Caco-2 (cell line): ENCODE results near the gene CCDC137. TPM values are rescaled to one million over a fixed set of nuclear protein-coding genes. Genes with fewer than 3 reads are reported as not detected.

Source experiments
- BruUV-seq: library from RNA; stranded (reverse); fragments of 400-500 nt; replicated peaks from 2 replicates; lab custom pipeline; 2021; lab: Mats Ljungman, UMichigan
- CTCF ChIA-PET: fragments of 300-600 bp; sonication (Branson Sonifier 250); formaldehyde crosslinking; loops from one replicate; lab custom pipeline; 2022; ENCODE audit warnings: antibody characterized with exemption; lab: Charles Lee
- POLR2A ChIA-PET: fragments of 300-600 bp; sonication (Branson Sonifier 250); formaldehyde crosslinking; loops from one replicate; lab custom pipeline; 2022; ENCODE audit warnings: antibody characterized with exemption; lab: Charles Lee
- DNase-seq, 2 experiments: peaks; one replicate each; pipeline versions ENCODE4 v3.0.0 to v3.0.0-alpha.2; 2020 to 2022
- H3K27me3 ChIP-seq: replicated peaks from 2 replicates; pipeline ENCODE4 v1.6.0; 2011; ENCODE audit warnings: low read length; ENCODE audit not compliant: control insufficient read depth, insufficient read depth
- H3K36me3 ChIP-seq: 2 replicates; pipeline ENCODE4 v1.5.1; 2011; ENCODE audit warnings: low read length; ENCODE audit not compliant: control insufficient read depth, insufficient read depth
- H3K4me1 ChIP-seq: fragments of 250-450 bp; sonication (Bioruptor Pico); 2 replicates; pipeline ENCODE4 v1.5.1; 2020; ENCODE audit warnings: mild to moderate bottlenecking
- H3K4me3 ChIP-seq: 2 replicates; pipeline ENCODE4 v1.5.1; 2011; ENCODE audit warnings: low read depth, mild to moderate bottlenecking, control low read depth, low read length
- H3K9me3 ChIP-seq: fragments of 250-450 bp; sonication (Bioruptor Pico); 2 replicates; pipeline ENCODE4 v1.5.1; 2020; ENCODE audit warnings: mild to moderate bottlenecking, moderate library complexity
- H3K27ac Mint-ChIP-seq: one replicate; pipeline ENCODE4 v1.8.0; 2022; ENCODE audit warnings: mixed read lengths; ENCODE audit not compliant: unreplicated experiment
- H3K27me3 Mint-ChIP-seq: one replicate; pipeline ENCODE4 v1.8.0; 2022; ENCODE audit warnings: mixed read lengths; ENCODE audit not compliant: insufficient read depth, unreplicated experiment
- H3K36me3 Mint-ChIP-seq: one replicate; pipeline ENCODE4 v1.8.0; 2022; ENCODE audit warnings: mild to moderate bottlenecking, mixed read lengths; ENCODE audit not compliant: insufficient read depth, unreplicated experiment
- H3K4me1 Mint-ChIP-seq: one replicate; pipeline ENCODE4 v1.8.0; 2022; ENCODE audit warnings: low read depth, mixed read lengths; ENCODE audit not compliant: unreplicated experiment
- H3K4me3 Mint-ChIP-seq: one replicate; pipeline ENCODE4 v1.8.0; 2022; ENCODE audit warnings: mild to moderate bottlenecking, moderate library complexity, mixed read lengths; ENCODE audit not compliant: unreplicated experiment
- H3K9me3 Mint-ChIP-seq: one replicate; pipeline ENCODE4 v1.8.0; 2022; ENCODE audit warnings: mixed read lengths; ENCODE audit not compliant: unreplicated experiment
- intact Hi-C: fragments of 100-400 bp; cut with micrococcal nuclease; formaldehyde crosslinking; loops from one replicate; pipeline ENCODE4 v1.10.0; 2022; ENCODE audit not compliant: unreplicated experiment
- total RNA-seq: library from RNA; stranded (reverse); gene quantifications from 2 replicates; pipeline ENCODE4 v1.2.3, GENCODE V29; 2022
- TF ChIP-seq, protein P1 (sequence below), 2 experiments: fragments of 200-600 bp in 1 of 2; IDR thresholded peaks; 1 replicate in 1 of 2; 2 replicates in 1 of 2; pipeline versions ENCODE4 v1.5.1 to v1.8.0; 2011 to 2022; ENCODE audit warnings: antibody characterized with exemption in 1 of 2, control low read depth in 1 of 2, inconsistent platforms in 1 of 2, low read depth in 1 of 2, low read length in 1 of 2, mild to moderate bottlenecking in 1 of 2, moderate library complexity in 1 of 2; ENCODE audit not compliant: insufficient read depth in 1 of 2, severe bottlenecking in 1 of 2, unreplicated experiment in 1 of 2

The CCDC137 gene
- total RNA-seq, 1 experiment from 2014 or later: 50.5 TPM

DNA sequence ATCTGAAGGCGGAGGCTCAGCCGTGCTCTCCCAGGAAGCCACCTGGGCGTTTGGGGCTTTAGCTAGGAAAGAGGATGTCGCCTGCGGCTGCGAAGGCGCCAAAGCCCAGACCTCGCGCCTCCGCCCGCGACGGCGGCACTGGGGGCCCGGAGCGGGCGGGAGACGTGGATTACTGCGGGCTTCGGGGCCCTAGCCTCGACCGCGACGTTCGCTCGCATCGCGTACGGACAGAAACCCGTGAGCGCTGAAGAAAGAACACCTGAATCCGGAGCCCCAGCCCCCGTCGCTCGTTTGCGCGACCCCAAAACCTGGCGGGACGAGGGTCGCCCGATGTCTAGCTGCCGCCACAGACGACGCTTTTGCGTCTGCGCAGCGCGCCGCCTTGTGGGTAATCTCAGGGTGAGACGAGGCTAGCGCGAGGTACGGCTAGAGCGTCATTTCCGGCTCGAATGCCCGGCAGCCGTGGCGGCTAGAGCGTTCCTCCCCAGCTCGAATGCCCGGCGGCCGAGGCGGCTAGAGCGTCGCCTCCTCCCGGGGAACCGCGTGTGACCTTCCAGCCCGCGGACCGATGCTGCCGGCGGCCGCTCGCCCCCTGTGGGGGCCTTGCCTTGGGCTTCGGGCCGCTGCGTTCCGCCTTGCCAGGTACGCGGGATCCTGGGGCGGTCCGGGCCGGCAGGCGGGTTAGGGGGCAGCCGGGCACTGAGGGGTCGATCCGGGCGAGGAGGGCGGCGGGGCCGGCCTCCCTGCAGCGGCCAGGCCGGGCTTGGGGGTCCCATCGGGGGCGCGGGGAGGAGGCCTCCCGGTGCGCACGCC lies 36.6 kb downstream of the CCDC137 start, which contains the start of gene MRPL12:
MRPL12 (plus strand) TSS at position 434 of the 813 bp plus-strand sequence; CDS start at position 569, 135 bp downstream.
- TF ChIP-seq, protein P1, sequence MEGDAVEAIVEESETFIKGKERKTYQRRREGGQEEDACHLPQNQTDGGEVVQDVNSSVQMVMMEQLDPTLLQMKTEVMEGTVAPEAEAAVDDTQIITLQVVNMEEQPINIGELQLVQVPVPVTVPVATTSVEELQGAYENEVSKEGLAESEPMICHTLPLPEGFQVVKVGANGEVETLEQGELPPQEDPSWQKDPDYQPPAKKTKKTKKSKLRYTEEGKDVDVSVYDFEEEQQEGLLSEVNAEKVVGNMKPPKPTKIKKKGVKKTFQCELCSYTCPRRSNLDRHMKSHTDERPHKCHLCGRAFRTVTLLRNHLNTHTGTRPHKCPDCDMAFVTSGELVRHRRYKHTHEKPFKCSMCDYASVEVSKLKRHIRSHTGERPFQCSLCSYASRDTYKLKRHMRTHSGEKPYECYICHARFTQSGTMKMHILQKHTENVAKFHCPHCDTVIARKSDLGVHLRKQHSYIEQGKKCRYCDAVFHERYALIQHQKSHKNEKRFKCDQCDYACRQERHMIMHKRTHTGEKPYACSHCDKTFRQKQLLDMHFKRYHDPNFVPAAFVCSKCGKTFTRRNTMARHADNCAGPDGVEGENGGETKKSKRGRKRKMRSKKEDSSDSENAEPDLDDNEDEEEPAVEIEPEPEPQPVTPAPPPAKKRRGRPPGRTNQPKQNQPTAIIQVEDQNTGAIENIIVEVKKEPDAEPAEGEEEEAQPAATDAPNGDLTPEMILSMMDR (IDR thresholded peaks at IDR 0.05; ENCODE audit: insufficient read depth in 1 of 2, low read depth in 1 of 2, low read length in 1 of 2, severe bottlenecking in 1 of 2, unreplicated experiment in 1 of 2): peak; percentile 28 to 33
- peak within 1 kb of the TSS; percentile 98 for H3K27ac Mint-ChIP-seq
- CTCF ChIA-PET: interaction anchor here (0.6 to 1.5 kb wide), 4 partner anchors 9 to 102 kb away, joined by 3 to 11 read pairs (median 5); partner anchors contain the start of gene SLC25A10

DNA sequence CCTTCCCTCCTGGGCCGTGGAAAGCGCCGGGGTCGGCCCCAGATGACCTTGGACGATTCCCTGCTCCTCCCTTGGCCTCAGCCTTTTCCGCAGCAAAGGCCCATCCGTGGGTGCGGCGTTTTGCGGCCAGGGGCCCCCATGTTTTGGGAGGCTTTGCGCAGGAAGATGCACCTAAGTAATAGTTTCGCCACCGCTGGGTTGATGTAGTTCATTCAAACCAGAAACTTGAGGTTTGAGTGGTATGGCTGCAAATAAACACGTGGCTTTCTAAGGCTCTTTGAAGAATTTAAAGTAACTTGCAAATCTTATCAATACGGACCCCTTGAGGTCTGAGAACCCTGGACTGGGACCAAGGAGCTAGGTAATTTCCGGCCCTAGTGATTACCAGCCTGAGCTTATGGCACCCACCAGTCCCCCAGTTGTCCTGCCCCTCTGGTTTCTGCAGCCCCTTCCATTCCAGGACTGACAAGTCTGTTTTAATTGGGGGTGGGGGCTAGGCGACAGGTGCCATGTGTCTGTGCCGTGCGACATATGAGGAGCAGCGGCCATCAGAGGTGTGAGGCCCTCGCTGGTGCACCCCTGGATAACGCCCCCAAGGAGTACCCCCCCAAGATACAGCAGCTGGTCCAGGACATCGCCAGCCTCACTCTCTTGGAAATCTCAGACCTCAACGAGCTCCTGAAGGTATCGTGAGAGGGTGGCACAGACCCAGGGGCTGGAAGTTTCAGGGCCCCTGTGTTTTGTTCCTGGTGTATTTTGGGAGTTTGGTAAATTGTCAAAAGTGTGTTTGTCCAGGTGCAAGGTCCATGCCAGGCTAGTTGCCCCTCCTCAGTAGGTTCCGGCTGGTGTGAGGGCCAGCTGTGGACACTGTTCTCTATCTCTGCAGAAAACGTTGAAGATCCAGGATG lies 37.5 kb downstream of the CCDC137 start:
- peak overlapping the region; percentile 86 for H3K4me3 ChIP-seq
- no peaks in the 10 kb centered on the region for H3K27me3 Mint-ChIP-seq
- peak overlapping the region; percentile 93 for H3K4me3 Mint-ChIP-seq
- intact Hi-C loops: loop anchor here (1.0 kb wide), 2 partner anchors 7 to 21 kb away; partner anchors contain the start of gene ARL16
- H3K27ac Mint-ChIP-seq: no peak overlapping the region
- TF ChIP-seq, protein P1 (IDR thresholded peaks at IDR 0.05; ENCODE audit: insufficient read depth in 1 of 2, low read depth in 1 of 2, low read length in 1 of 2, severe bottlenecking in 1 of 2, unreplicated experiment in 1 of 2): no peak
- H3K4me1 Mint-ChIP-seq: peaks cover 23% of the 10 kb centered on the region
- H3K9me3 Mint-ChIP-seq: no peaks in the 10 kb centered on the region
- ChIA-PET CTCF (interaction anchor here (1.0 kb wide), 1 partner anchor 8 kb away, joined by 3 read pairs; the partner anchor contains the start of gene SLC25A10), POLR2A (interaction anchor here (0.7 to 3.0 kb wide), 4 partner anchors 10 to 129 kb away, joined by 4 to 45 read pairs (median 4); partner anchors contain the start of genes ARL16, HGS and MCRIP1)
- DNase-seq: no peak
- H3K36me3 Mint-ChIP-seq: peaks cover 96% of the 10 kb centered on the region
- H3K27me3 ChIP-seq: no peaks in the 10 kb centered on the region
- no peaks in the 10 kb centered on the region for H3K9me3 ChIP-seq
- peaks cover 18% of the 10 kb centered on the region for H3K4me1 ChIP-seq
- peaks cover 8% of the 10 kb centered on the region for H3K36me3 ChIP-seq
- BruUV-seq: TSS peak; percentile 25

More for the DNA sequence above, 36.6 kb downstream of the CCDC137 start, which contains the start of gene MRPL12:
- Histone ChIP-seq H3K27me3 (no peaks in the 10 kb centered on the region), H3K9me3 (no peaks in the 10 kb centered on the region), H3K36me3 (peaks cover 10% of the 10 kb centered on the region), H3K4me1 (peaks cover 18% of the 10 kb centered on the region), H3K4me3 (peak within 1 kb of the TSS; percentile 86)
- no peaks in the 10 kb centered on the region for H3K9me3 Mint-ChIP-seq
- POLR2A ChIA-PET: interaction anchor here (0.7 to 3.0 kb wide), 6 partner anchors 9 to 130 kb away, joined by 4 to 45 read pairs (median 5); partner anchors contain the start of genes ARL16, HGS, MCRIP1 and SLC25A10
- no TSS peak for BruUV-seq
- intact Hi-C loops: loop anchor here (1.0 kb wide), 2 partner anchors 8 to 20 kb away; partner anchors contain the start of gene ARL16
- H3K27me3 Mint-ChIP-seq: no peaks in the 10 kb centered on the region
- H3K36me3 Mint-ChIP-seq: peaks cover 97% of the 10 kb centered on the region
- H3K4me1 Mint-ChIP-seq: peaks cover 23% of the 10 kb centered on the region
- peak; percentile 93 to 95 for DNase-seq
- H3K4me3 Mint-ChIP-seq: peak within 1 kb of the TSS; percentile 93
